ENCODE results near the gene RAD51B. TPM values are rescaled to one million over a fixed set of nuclear protein-coding genes. Genes with fewer than 3 reads are reported as not detected.

The RAD51B gene
- polyA plus RNA-seq, 3 donors = 3.6 to 11.6 (median 9.4) TPM

GRCh38 chr14:68173227-68173972, 353.8 kb downstream of the RAD51B start:
- Histone ChIP-seq H4K20me1 (ENCODE audit: insufficient read depth, low read length) (no peaks in the 10 kb centered on the region), H3K9ac (ENCODE audit: insufficient read depth, low read length, poor library complexity, severe bottlenecking) (no peak overlapping the region), H3K4me1 (ENCODE audit: control insufficient read depth in 1 of 2, insufficient read depth in 2 of 2, low read length in 2 of 2) (no peaks in the 10 kb centered on the region), H3K4me2 (replicated peaks; ENCODE audit: extremely low read depth, low read length, poor library complexity, severe bottlenecking) (no peak overlapping the region), H3K79me2 (ENCODE audit: insufficient read depth, low read length) (no peaks in the 10 kb centered on the region), H3K27ac (ENCODE audit: low read depth in 1 of 2, low read length in 2 of 2) (no peak overlapping the region), H3K4me3 (replicated peaks in 1 of 3; ENCODE audit: low read depth in 2 of 3, low read length in 3 of 3) (no peak overlapping the region), H3K9me3 (replicated peaks in 1 of 2; ENCODE audit: control insufficient read depth in 1 of 2, insufficient read depth in 1 of 2, low read length in 2 of 2) (no peaks in the 10 kb centered on the region), H3K27me3 (ENCODE audit: control insufficient read depth in 2 of 2, insufficient read depth in 2 of 2, low read length in 2 of 2) (no peaks in the 10 kb centered on the region), H3K36me3 (replicated peaks in 1 of 2; ENCODE audit: control insufficient read depth in 1 of 2, insufficient read depth in 2 of 2, low read length in 2 of 2) (no peaks in the 10 kb centered on the region), H2AFZ (ENCODE audit: insufficient read depth, low read depth, low read length, poor library complexity, severe bottlenecking) (no peak overlapping the region)
- intact Hi-C loops (cut with micrococcal nuclease) = no loop called here
- Mint-ChIP-seq H3K27ac (no peak overlapping the region), H3K36me3 (no peaks in the 10 kb centered on the region), H3K27me3 (ENCODE audit: low read depth in 3 of 3) (peaks cover 0 to 1% (median 0%) of the 10 kb centered on the region in 3 donors), H3K4me1 (no peaks in the 10 kb centered on the region), H3K9me3 (peaks cover 0 to 2% (median 0%) of the 10 kb centered on the region in 7 donors), H3K4me3 (no peak overlapping the region)
- TF ChIP-seq CTCF (IDR thresholded peaks at IDR 0.05) = no peak
- DNase-seq = no peak
- WGBS (ENCODE audit: insufficient coverage) = 100% methylated on average over 1 of the region's 1 CpG

GRCh38 chr14:68174446-68174845, 354.9 kb downstream of the RAD51B start:
- no peaks in the 10 kb centered on the region for H3K79me2 ChIP-seq (ENCODE audit: insufficient read depth, low read length)
- no peak for DNase-seq
- H3K9ac ChIP-seq (ENCODE audit: insufficient read depth, low read length, poor library complexity, severe bottlenecking) = no peak overlapping the region
- Mint-ChIP-seq H3K27me3 (ENCODE audit: low read depth in 3 of 3) (peaks cover 0 to 1% (median 0%) of the 10 kb centered on the region in 3 donors), H3K9me3 (peaks cover 0 to 2% (median 0%) of the 10 kb centered on the region in 7 donors), H3K27ac (no peak overlapping the region), H3K36me3 (no peaks in the 10 kb centered on the region), H3K4me1 (no peaks in the 10 kb centered on the region), H3K4me3 (no peak overlapping the region)
- H2AFZ ChIP-seq (ENCODE audit: insufficient read depth, low read depth, low read length, poor library complexity, severe bottlenecking) = no peak overlapping the region
- H4K20me1 ChIP-seq (ENCODE audit: insufficient read depth, low read length) = no peaks in the 10 kb centered on the region
- intact Hi-C loops (cut with micrococcal nuclease) = no loop called here
- H3K4me1 ChIP-seq (ENCODE audit: control insufficient read depth in 1 of 2, insufficient read depth in 2 of 2, low read length in 2 of 2) = no peaks in the 10 kb centered on the region
- no peaks in the 10 kb centered on the region for H3K36me3 ChIP-seq (replicated peaks in 1 of 2; ENCODE audit: control insufficient read depth in 1 of 2, insufficient read depth in 2 of 2, low read length in 2 of 2)
- no peak for TF ChIP-seq CTCF (IDR thresholded peaks at IDR 0.05)
- no peak overlapping the region for H3K27ac ChIP-seq (ENCODE audit: low read depth in 1 of 2, low read length in 2 of 2)
- H3K9me3 ChIP-seq (replicated peaks in 1 of 2; ENCODE audit: control insufficient read depth in 1 of 2, insufficient read depth in 1 of 2, low read length in 2 of 2) = no peaks in the 10 kb centered on the region
- no peaks in the 10 kb centered on the region for H3K27me3 ChIP-seq (ENCODE audit: control insufficient read depth in 2 of 2, insufficient read depth in 2 of 2, low read length in 2 of 2)
- no CpG with 5 or more reads among the region's 2 CpGs for WGBS (ENCODE audit: insufficient coverage)
- no peak overlapping the region for H3K4me3 ChIP-seq (replicated peaks in 1 of 3; ENCODE audit: low read depth in 2 of 3, low read length in 3 of 3)
- H3K4me2 ChIP-seq (replicated peaks; ENCODE audit: extremely low read depth, low read length, poor library complexity, severe bottlenecking) = no peak overlapping the region
